GM12878 (cell line): ENCODE results near the gene CD58.

Experiments
- BHLHE40 ChIP-seq, 2 experiments: fragments of 450-650 bp in 1 of 2; IDR thresholded peaks; 2 replicates each; pipeline ENCODE4 v1.6.1; 2011 to 2017; ENCODE audit warnings: low read depth in 2 of 2, borderline replicate concordance in 1 of 2, improper control_type of control experiment in 1 of 2, low read length in 1 of 2, mild to moderate bottlenecking in 1 of 2
- CEBPB ChIP-seq, 2 experiments: fragments of 150-350 bp in 1 of 2; IDR thresholded peaks; 2 replicates each; pipeline ENCODE4 v1.6.1; 2012 to 2014; ENCODE audit warnings: low read depth in 2 of 2, low read length in 2 of 2, borderline replicate concordance in 1 of 2, inconsistent platforms in 1 of 2
- EP300 ChIP-seq, 2 experiments: fragments of 150-350 bp in 1 of 2; IDR thresholded peaks; 2 replicates each; pipeline ENCODE4 v1.6.1; 2011 to 2012; ENCODE audit warnings: low read depth in 2 of 2, low read length in 2 of 2, borderline replicate concordance in 1 of 2, improper control_type of control experiment in 1 of 2, inconsistent platforms in 1 of 2; ENCODE audit not compliant: control insufficient read depth in 1 of 2
- HCFC1 ChIP-seq: fragments of 150-350 bp; IDR thresholded peaks from 2 replicates; pipeline ENCODE4 v1.6.1; 2014; ENCODE audit warnings: low read length
- POLR2A ChIP-seq: IDR thresholded peaks from 2 replicates; pipeline ENCODE4 v1.6.1; 2011; ENCODE audit warnings: low read depth, mild to moderate bottlenecking, low read length
- POLR2AphosphoS5 ChIP-seq: IDR thresholded peaks from 2 replicates; pipeline ENCODE4 v1.6.1; 2011; ENCODE audit warnings: mild to moderate bottlenecking, low read length, inconsistent platforms
- ZNF24 ChIP-seq: fragments of 450-650 bp; IDR thresholded peaks from 2 replicates; pipeline ENCODE4 v1.6.1; 2017; ENCODE audit warnings: antibody characterized with exemption, mild to moderate bottlenecking
- ZNF274 ChIP-seq: IDR thresholded peaks from one replicate; pipeline ENCODE4 v1.8.0; 2011; ENCODE audit not compliant: insufficient read length, insufficient read depth
- TF ChIP-seq, protein P1 (sequence below), 3 experiments: IDR thresholded peaks in 2 of 3; conservative IDR thresholded peaks in 1 of 3; 2 replicates each; pipeline ENCODE4 v1.5.1; 2011; ENCODE audit warnings: low read depth in 3 of 3, low read length in 3 of 3, mild to moderate bottlenecking in 3 of 3, control low read depth in 2 of 3, moderate library complexity in 2 of 3, inconsistent platforms in 1 of 3, mixed read lengths in 1 of 3; ENCODE audit not compliant: control insufficient read depth in 2 of 3, insufficient read depth in 1 of 3; ENCODE audit errors: extremely low read depth in 1 of 3
- TF ChIP-seq, protein P2 (sequence below): IDR thresholded peaks from 2 replicates; pipeline ENCODE4 v1.6.1; 2011; ENCODE audit warnings: mild to moderate bottlenecking, low read depth, low read length, moderate library complexity; ENCODE audit not compliant: insufficient replicate concordance
- TF ChIP-seq, protein P3 (sequence below): IDR thresholded peaks from 2 replicates; pipeline ENCODE4 v1.6.1; 2012; ENCODE audit warnings: low read length, inconsistent platforms
- TF ChIP-seq, protein P4 (sequence below): IDR thresholded peaks from 2 replicates; pipeline ENCODE4 v1.6.1; 2011; ENCODE audit warnings: low read depth, mild to moderate bottlenecking, low read length, moderate library complexity, borderline replicate concordance; ENCODE audit errors: extremely low read depth

DNA sequence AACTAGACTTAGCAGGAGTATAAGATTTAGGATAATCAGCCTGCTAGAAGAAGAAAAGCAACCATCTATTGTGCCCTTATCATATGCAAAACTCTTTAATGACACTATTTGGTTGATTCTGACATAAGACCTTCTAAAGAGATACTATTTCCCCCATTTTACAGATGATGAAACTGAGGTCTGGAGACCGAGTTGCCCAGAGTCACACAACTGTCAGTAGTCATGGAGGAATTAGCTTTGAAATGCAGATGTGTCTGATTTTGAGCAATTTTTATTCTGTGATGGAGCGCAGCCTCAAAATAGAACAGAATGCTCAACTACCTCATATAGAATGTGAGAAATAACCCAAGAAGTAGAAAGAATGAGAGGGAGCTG, 69.0 kb downstream of the CD58 start:
- TF ChIP-seq POLR2A (no peak), BHLHE40 (IDR thresholded peaks at IDR 0.05; ENCODE audit: borderline replicate concordance in 1 of 2, low read depth in 2 of 2, low read length in 1 of 2) (no peak), ZNF274 (no peak), ZNF24 (no peak), CEBPB (IDR thresholded peaks at IDR 0.05; ENCODE audit: borderline replicate concordance in 1 of 2, low read depth in 2 of 2, low read length in 2 of 2) (no peak), EP300 (IDR thresholded peaks at IDR 0.05; ENCODE audit: borderline replicate concordance in 1 of 2, control insufficient read depth in 1 of 2, low read depth in 2 of 2, low read length in 2 of 2) (no peak), HCFC1 (no peak), POLR2AphosphoS5 (no peak)
- TF ChIP-seq, protein P1, sequence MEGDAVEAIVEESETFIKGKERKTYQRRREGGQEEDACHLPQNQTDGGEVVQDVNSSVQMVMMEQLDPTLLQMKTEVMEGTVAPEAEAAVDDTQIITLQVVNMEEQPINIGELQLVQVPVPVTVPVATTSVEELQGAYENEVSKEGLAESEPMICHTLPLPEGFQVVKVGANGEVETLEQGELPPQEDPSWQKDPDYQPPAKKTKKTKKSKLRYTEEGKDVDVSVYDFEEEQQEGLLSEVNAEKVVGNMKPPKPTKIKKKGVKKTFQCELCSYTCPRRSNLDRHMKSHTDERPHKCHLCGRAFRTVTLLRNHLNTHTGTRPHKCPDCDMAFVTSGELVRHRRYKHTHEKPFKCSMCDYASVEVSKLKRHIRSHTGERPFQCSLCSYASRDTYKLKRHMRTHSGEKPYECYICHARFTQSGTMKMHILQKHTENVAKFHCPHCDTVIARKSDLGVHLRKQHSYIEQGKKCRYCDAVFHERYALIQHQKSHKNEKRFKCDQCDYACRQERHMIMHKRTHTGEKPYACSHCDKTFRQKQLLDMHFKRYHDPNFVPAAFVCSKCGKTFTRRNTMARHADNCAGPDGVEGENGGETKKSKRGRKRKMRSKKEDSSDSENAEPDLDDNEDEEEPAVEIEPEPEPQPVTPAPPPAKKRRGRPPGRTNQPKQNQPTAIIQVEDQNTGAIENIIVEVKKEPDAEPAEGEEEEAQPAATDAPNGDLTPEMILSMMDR (IDR thresholded peaks at IDR 0.05 in 2 of 3, conservative IDR thresholded peaks at IDR 0.05 in 1 of 3; ENCODE audit: control insufficient read depth in 2 of 3, extremely low read depth in 1 of 3, insufficient read depth in 1 of 3, low read depth in 3 of 3, low read length in 3 of 3) = no peak
- TF ChIP-seq, protein P2, sequence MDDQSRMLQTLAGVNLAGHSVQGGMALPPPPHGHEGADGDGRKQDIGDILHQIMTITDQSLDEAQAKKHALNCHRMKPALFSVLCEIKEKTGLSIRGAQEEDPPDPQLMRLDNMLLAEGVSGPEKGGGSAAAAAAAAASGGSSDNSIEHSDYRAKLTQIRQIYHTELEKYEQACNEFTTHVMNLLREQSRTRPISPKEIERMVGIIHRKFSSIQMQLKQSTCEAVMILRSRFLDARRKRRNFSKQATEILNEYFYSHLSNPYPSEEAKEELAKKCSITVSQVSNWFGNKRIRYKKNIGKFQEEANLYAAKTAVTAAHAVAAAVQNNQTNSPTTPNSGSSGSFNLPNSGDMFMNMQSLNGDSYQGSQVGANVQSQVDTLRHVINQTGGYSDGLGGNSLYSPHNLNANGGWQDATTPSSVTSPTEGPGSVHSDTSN = no peak
- TF ChIP-seq, protein P3, sequence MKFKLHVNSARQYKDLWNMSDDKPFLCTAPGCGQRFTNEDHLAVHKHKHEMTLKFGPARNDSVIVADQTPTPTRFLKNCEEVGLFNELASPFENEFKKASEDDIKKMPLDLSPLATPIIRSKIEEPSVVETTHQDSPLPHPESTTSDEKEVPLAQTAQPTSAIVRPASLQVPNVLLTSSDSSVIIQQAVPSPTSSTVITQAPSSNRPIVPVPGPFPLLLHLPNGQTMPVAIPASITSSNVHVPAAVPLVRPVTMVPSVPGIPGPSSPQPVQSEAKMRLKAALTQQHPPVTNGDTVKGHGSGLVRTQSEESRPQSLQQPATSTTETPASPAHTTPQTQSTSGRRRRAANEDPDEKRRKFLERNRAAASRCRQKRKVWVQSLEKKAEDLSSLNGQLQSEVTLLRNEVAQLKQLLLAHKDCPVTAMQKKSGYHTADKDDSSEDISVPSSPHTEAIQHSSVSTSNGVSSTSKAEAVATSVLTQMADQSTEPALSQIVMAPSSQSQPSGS = no peak
- TF ChIP-seq, protein P4, sequence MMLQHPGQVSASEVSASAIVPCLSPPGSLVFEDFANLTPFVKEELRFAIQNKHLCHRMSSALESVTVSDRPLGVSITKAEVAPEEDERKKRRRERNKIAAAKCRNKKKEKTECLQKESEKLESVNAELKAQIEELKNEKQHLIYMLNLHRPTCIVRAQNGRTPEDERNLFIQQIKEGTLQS = no peak
